HG03175 (cell line): ENCODE results near the gene PLA2G4E.

ENCODE experiments used
- ATAC-seq: cut with Tn5 transposase; IDR thresholded peaks from one replicate; pipeline ENCODE4 v1.9.1; 2021; ENCODE audit warnings: mild to moderate bottlenecking, moderate library complexity; ENCODE audit not compliant: unreplicated experiment

The PLA2G4E gene

GRCh38 chr15:41993472-41994170, 27.2 kb downstream of the PLA2G4E start:
- ATAC-seq: no peak

GRCh38 chr15:41992803-41993190, 28.0 kb downstream of the PLA2G4E start:
- ATAC-seq: no peak

GRCh38 chr15:41992151-41992802, 28.6 kb downstream of the PLA2G4E start:
- no peak for ATAC-seq

- ATAC-seq: no peak
Observed at GRCh38 chr15:41990691-41991090, 30.2 kb downstream of the PLA2G4E start.

- ATAC-seq: no peak
Observed at GRCh38 chr15:41990243-41990605, 30.6 kb downstream of the PLA2G4E start.

- peak; percentile 69 for ATAC-seq
Observed at GRCh38 chr15:41989573-41990242, 31.1 kb downstream of the PLA2G4E start.

- ATAC-seq: no peak
Observed at GRCh38 chr15:41988896-41989572, 31.8 kb downstream of the PLA2G4E start.

- ATAC-seq: no peak
Observed at GRCh38 chr15:41987925-41988275, 32.9 kb downstream of the PLA2G4E start.

- ATAC-seq: no peak
Observed at GRCh38 chr15:41987246-41987924, 33.5 kb downstream of the PLA2G4E start.

GRCh38 chr15:41985236-41986160, 35.3 kb downstream of the PLA2G4E start:
- ATAC-seq: no peak

GRCh38 chr15:41984622-41985021, 36.2 kb downstream of the PLA2G4E start:
- no peak for ATAC-seq

- ATAC-seq: no peak
Observed at GRCh38 chr15:41983621-41984571, 36.9 kb downstream of the PLA2G4E start.

GRCh38 chr15:41983221-41983620, 37.6 kb downstream of the PLA2G4E start:
- no peak for ATAC-seq

GRCh38 chr15:41982133-41982930, 38.5 kb downstream of the PLA2G4E start:
- ATAC-seq: no peak

- ATAC-seq: no peak
Observed at GRCh38 chr15:41981371-41982132, 39.3 kb downstream of the PLA2G4E start.

- ATAC-seq: no peak
Observed at GRCh38 chr15:41980654-41981323, 40.1 kb downstream of the PLA2G4E start.
